Activated naive CD4-positive, alpha-beta T cell treated with anti-CD3 and anti-CD28 coated beads, Interleukin-2, amount 10 ng/mL, durations not matched to agents 7 days and 5 days (primary cell): ENCODE measurements around the gene MAN2A1.
A peak's percentile ranks its signal among the peaks of the same experiment; 100 is the strongest.

Experiments
- CTCF ChIA-PET: fragments of 350-600 bp; sonication (Branson Sonifier 250); formaldehyde crosslinking; loops from one replicate; lab custom pipeline; 2021; ENCODE audit warnings: antibody characterized with exemption; lab: Charles Lee
- DNase-seq: peaks from one replicate; pipeline ENCODE4 v3.0.0-alpha.2; 2020
- H3K27ac Mint-ChIP-seq: one replicate; pipeline ENCODE4 v1.8.0; 2021; ENCODE audit warnings: mild to moderate bottlenecking, moderate library complexity, mixed read lengths
- H3K27me3 Mint-ChIP-seq: one replicate; pipeline ENCODE4 v1.8.0; 2021; ENCODE audit warnings: mild to moderate bottlenecking, mixed read lengths
- H3K36me3 Mint-ChIP-seq: one replicate; pipeline ENCODE4 v1.8.0; 2021; ENCODE audit warnings: mixed read lengths
- H3K4me1 Mint-ChIP-seq: one replicate; pipeline ENCODE4 v1.8.0; 2021; ENCODE audit warnings: mixed read lengths
- H3K4me3 Mint-ChIP-seq: one replicate; pipeline ENCODE4 v1.8.0; 2021; ENCODE audit warnings: mild to moderate bottlenecking, moderate library complexity, mixed read lengths
- H3K9me3 Mint-ChIP-seq: one replicate; pipeline ENCODE4 v1.8.0; 2021; ENCODE audit warnings: mixed read lengths

MAN2A1 gene

DNA sequence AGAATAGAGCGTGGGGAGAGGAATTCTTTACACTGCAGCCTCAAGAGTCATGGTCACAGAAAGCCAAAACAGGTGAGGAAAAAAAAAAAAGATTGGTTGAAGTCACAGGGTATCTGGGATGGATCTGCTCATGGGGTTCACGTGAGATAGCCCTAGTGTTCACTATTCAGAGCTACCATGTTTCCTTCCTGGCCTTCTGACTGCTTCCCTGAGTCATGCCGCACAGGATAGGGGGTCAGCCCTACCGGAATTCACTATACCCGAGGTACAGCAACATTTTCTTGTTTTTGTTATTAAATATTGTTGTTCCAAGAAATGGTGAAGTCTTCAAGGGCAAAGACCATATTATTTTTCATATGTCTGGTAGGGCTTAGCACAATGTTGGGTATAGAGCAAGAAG is 21.5 kb upstream of the MAN2A1 start:
- H3K27me3 Mint-ChIP-seq: peaks cover 10% of the 10 kb centered on the region
- no peaks in the 10 kb centered on the region for H3K4me1 Mint-ChIP-seq
- H3K27ac Mint-ChIP-seq: no peak overlapping the region
- no peaks in the 10 kb centered on the region for H3K36me3 Mint-ChIP-seq
- CTCF ChIA-PET: no interaction called here
- DNase-seq: no peak
- no peak overlapping the region for H3K4me3 Mint-ChIP-seq
- H3K9me3 Mint-ChIP-seq: no peaks in the 10 kb centered on the region

DNA sequence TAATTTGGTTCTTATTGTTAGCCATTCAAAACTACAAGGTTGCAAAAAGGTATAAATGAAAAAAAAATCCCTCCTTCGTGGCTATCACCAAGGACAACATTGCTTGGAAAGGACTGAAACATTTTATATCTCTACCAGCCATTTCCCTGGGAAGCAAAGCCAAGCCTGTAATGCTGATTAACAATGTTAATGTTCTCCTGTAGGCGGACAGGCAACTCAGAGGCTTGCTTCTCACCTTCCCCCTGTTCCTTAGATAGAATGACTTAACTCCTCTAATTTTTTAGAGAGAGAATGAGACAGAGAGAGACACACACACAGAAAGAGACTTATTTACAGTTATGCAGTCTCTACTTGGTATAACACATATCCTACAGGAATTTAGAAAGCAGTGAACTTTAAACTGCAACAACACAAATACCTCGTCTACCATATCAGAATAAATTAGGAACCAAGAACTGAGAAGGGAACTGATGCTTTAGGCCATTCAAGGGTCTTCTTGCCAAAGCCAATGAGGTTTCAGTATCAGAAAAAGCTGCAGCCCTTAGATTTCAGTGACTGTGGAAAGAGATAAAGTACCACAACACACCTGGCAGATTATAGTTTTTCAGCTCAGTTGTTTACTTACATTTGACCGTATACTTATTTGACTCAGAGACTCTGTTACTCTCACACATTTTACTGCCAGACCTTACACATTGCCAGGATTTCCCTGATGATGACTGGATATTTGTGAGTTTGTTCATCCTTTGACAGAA is 20.9 kb upstream of the MAN2A1 start:
- no peaks in the 10 kb centered on the region for H3K9me3 Mint-ChIP-seq
- H3K4me1 Mint-ChIP-seq: no peaks in the 10 kb centered on the region
- DNase-seq: no peak
- H3K27me3 Mint-ChIP-seq: peaks cover 10% of the 10 kb centered on the region
- H3K4me3 Mint-ChIP-seq: no peak overlapping the region
- no peaks in the 10 kb centered on the region for H3K36me3 Mint-ChIP-seq
- CTCF ChIA-PET: no interaction called here
- no peak overlapping the region for H3K27ac Mint-ChIP-seq

- Mint-ChIP-seq H3K27ac (no peak overlapping the region), H3K36me3 (no peaks in the 10 kb centered on the region), H3K4me3 (no peak overlapping the region), H3K4me1 (no peaks in the 10 kb centered on the region), H3K27me3 (peaks cover 10% of the 10 kb centered on the region), H3K9me3 (no peaks in the 10 kb centered on the region)
- CTCF ChIA-PET: no interaction called here
- DNase-seq: no peak
Measured at GRCh38 chr5:109669991-109670706, 19.6 kb upstream of the MAN2A1 start.

DNA sequence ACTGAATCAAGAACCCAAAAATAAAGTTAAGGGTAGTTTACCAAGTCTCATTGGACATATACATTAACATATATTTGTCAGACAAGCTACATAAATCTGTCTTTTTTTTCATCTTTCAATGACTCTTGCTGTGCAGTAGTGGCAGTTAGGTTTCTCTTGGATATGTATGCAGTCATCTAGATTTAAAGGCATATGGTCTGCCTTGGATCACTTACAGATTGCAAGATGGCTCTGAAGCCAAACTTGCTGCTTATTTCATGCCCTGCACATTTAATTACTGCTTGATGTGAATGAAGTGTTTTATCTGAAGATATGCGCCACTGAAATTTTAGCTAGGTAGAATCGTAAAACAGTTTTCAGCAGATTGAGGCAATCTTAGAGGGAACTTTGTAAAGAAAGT is 18.6 kb upstream of the MAN2A1 start:
- Mint-ChIP-seq H3K4me1 (no peaks in the 10 kb centered on the region), H3K4me3 (no peak overlapping the region), H3K36me3 (no peaks in the 10 kb centered on the region), H3K9me3 (no peaks in the 10 kb centered on the region), H3K27ac (no peak overlapping the region), H3K27me3 (peaks cover 17% of the 10 kb centered on the region)
- CTCF ChIA-PET: no interaction called here
- DNase-seq: no peak

GRCh38 chr5:109674596-109674995 is 15.1 kb upstream of the MAN2A1 start:
- Mint-ChIP-seq H3K9me3 (no peaks in the 10 kb centered on the region), H3K4me1 (no peaks in the 10 kb centered on the region), H3K27me3 (peaks cover 19% of the 10 kb centered on the region)

GRCh38 chr5:109676920-109677319 is 12.8 kb upstream of the MAN2A1 start:
- H3K9me3 Mint-ChIP-seq: no peaks in the 10 kb centered on the region
- H3K27me3 Mint-ChIP-seq: peaks cover 19% of the 10 kb centered on the region
- no peaks in the 10 kb centered on the region for H3K4me1 Mint-ChIP-seq
- no peak overlapping the region for H3K27ac Mint-ChIP-seq
- DNase-seq: no peak
- H3K4me3 Mint-ChIP-seq: no peak overlapping the region
- H3K36me3 Mint-ChIP-seq: no peaks in the 10 kb centered on the region
- CTCF ChIA-PET: interaction anchor here (4.1 kb wide), 1 partner anchor 11 kb away, joined by 19 read pairs; the partner anchor contains the start of gene MAN2A1

More at GRCh38 chr5:109674596-109674995, 15.1 kb upstream of the MAN2A1 start:
- H3K36me3 Mint-ChIP-seq: no peaks in the 10 kb centered on the region
- no peak for DNase-seq
- CTCF ChIA-PET: interaction anchor here (4.1 kb wide), 1 partner anchor 14 kb away, joined by 19 read pairs; the partner anchor contains the start of gene MAN2A1
- H3K27ac Mint-ChIP-seq: no peak overlapping the region
- H3K4me3 Mint-ChIP-seq: no peak overlapping the region

DNA sequence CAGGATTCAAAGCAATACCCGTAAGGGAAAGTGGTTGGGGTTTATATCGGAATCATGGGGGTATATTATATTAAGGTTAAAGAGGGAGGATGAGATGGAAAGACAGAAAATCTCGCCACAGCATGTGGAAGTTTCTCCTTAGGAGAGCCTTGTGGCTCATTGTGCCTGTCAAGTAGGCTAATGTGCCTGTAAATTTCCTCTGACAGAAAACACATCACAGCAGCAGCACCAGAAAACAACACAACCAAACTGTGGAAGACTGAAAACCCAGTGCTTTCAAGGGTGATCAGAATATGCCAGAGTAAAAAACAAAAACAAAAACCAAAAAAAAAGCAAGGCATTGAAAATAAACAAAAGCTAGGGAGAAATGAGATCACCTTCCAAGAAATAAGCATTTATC is 11.3 kb upstream of the MAN2A1 start:
- peaks cover 18% of the 10 kb centered on the region for H3K27me3 Mint-ChIP-seq
- no peak overlapping the region for H3K27ac Mint-ChIP-seq
- no peaks in the 10 kb centered on the region for H3K36me3 Mint-ChIP-seq
- no peak overlapping the region for H3K4me3 Mint-ChIP-seq
- no peaks in the 10 kb centered on the region for H3K4me1 Mint-ChIP-seq
- no peaks in the 10 kb centered on the region for H3K9me3 Mint-ChIP-seq
- no peak for DNase-seq
- CTCF ChIA-PET: no interaction called here

- Mint-ChIP-seq H3K27me3 (peaks cover 8% of the 10 kb centered on the region), H3K4me3 (no peak overlapping the region), H3K4me1 (no peaks in the 10 kb centered on the region), H3K27ac (no peak overlapping the region), H3K9me3 (no peaks in the 10 kb centered on the region), H3K36me3 (no peaks in the 10 kb centered on the region)
- no peak for DNase-seq
- CTCF ChIA-PET: no interaction called here
Measured at GRCh38 chr5:109681763-109682162, 8.0 kb upstream of the MAN2A1 start.

DNA sequence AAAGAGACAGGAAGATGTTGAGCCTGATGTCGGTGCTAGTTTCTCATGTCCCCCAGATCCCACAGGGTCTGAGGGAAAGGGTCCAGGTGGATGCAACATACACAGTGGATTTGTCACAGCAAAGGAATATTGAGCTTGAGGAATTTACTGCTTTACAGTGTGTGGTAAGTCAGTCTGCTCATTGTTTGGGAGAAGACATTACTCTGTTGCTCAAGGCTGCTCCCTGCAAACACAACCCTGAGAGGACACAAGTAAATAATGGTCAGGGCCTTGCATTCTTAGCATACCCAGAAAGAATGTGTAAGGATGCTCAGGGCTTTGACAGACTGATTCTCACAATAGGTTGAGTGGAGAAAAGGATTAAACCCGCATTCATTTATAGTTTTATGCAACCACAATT is 7.3 kb upstream of the MAN2A1 start:
- Mint-ChIP-seq H3K36me3 (no peaks in the 10 kb centered on the region), H3K9me3 (no peaks in the 10 kb centered on the region), H3K4me1 (no peaks in the 10 kb centered on the region), H3K27me3 (peaks cover 4% of the 10 kb centered on the region), H3K4me3 (no peak overlapping the region), H3K27ac (no peak overlapping the region)
- DNase-seq: no peak
- CTCF ChIA-PET: no interaction called here

DNA sequence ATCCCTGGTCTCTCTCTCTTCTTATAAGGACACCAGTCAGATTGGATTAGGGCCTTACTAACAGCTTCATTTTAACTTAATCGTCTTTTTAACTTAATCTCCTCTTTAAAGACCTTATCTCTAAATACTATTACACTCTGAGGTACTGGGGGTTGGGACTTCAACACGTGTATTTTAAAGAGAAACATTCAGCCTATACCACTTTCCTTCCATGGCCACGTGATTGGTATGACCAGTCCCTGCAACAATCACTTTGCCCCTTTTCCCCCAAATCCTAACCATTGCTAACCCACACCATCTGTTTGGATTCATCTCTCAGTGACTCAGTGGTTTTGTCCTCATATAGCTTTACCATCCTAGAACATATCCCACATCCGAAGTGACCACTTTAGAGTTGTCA is 3.8 kb upstream of the MAN2A1 start:
- H3K27ac Mint-ChIP-seq: no peak overlapping the region
- peaks cover 4% of the 10 kb centered on the region for H3K27me3 Mint-ChIP-seq
- CTCF ChIA-PET: no interaction called here
- H3K4me1 Mint-ChIP-seq: peaks cover 13% of the 10 kb centered on the region
- H3K9me3 Mint-ChIP-seq: peaks cover 11% of the 10 kb centered on the region
- no peak for DNase-seq
- no peaks in the 10 kb centered on the region for H3K36me3 Mint-ChIP-seq
- H3K4me3 Mint-ChIP-seq: no peak overlapping the region

GRCh38 chr5:109688630-109688969 is 1.1 kb upstream of the MAN2A1 start:
- Mint-ChIP-seq H3K27ac (peak overlapping the region; percentile 96), H3K27me3 (no peaks in the 10 kb centered on the region)

GRCh38 chr5:109688970-109689739 is 572 bp upstream of the MAN2A1 start:
- Mint-ChIP-seq H3K9me3 (peaks cover 11% of the 10 kb centered on the region), H3K27ac (peak overlapping the region; percentile 96), H3K4me1 (peaks cover 40% of the 10 kb centered on the region), H3K36me3 (peaks cover 15% of the 10 kb centered on the region), H3K4me3 (peak overlapping the region; percentile 88), H3K27me3 (no peaks in the 10 kb centered on the region)
- DNase-seq: peak; percentile 83
- CTCF ChIA-PET: interaction anchor here (0.8 to 3.0 kb wide), 9 partner anchors 9 to 771 kb away, joined by 3 to 19 read pairs (median 4); no protein-coding TSS in a partner anchor

More at GRCh38 chr5:109688630-109688969, 1.1 kb upstream of the MAN2A1 start:
- peak; percentile 45 for DNase-seq
- peak overlapping the region; percentile 88 for H3K4me3 Mint-ChIP-seq
- peaks cover 11% of the 10 kb centered on the region for H3K36me3 Mint-ChIP-seq
- CTCF ChIA-PET: interaction anchor here (0.7 to 3.0 kb wide), 14 partner anchors 8 to 1045 kb away, joined by 3 to 19 read pairs (median 4); no protein-coding TSS in a partner anchor
- H3K9me3 Mint-ChIP-seq: peaks cover 11% of the 10 kb centered on the region
- peaks cover 35% of the 10 kb centered on the region for H3K4me1 Mint-ChIP-seq

- CTCF ChIA-PET: interaction anchor here (0.8 to 3.0 kb wide), 6 partner anchors 140 to 397 kb away, joined by 3 to 14 read pairs (median 3); no protein-coding TSS in a partner anchor
- H3K27me3 Mint-ChIP-seq: no peaks in the 10 kb centered on the region
- peak overlapping the region; percentile 92 for H3K27ac Mint-ChIP-seq
- peaks cover 11% of the 10 kb centered on the region for H3K9me3 Mint-ChIP-seq
- peaks cover 21% of the 10 kb centered on the region for H3K36me3 Mint-ChIP-seq
- peak; percentile 61 for DNase-seq
- H3K4me3 Mint-ChIP-seq: peak overlapping the region; percentile 88
- peaks cover 53% of the 10 kb centered on the region for H3K4me1 Mint-ChIP-seq
Measured at GRCh38 chr5:109690242-109690974, 681 bp downstream of the MAN2A1 start.
